Transverse colon (tissue), 4 donors: Measurements from ENCODE around the gene TENM4. TPM values are rescaled to one million over a fixed set of nuclear protein-coding genes. Genes with fewer than 3 reads are reported as not detected.

ENCODE experiments used
- DNase-seq: peaks from one replicate; pipeline ENCODE4 v3.0.0-alpha.2; 2019
- H3K27ac ChIP-seq, 4 donors: fragments of 200-600 bp; sonication (generic); 2 replicates each; pipeline ENCODE4 v1.5.1; 2016 to 2018; ENCODE audit warnings: inconsistent platforms in 4 of 4
- H3K27me3 ChIP-seq: fragments of 200-600 bp; sonication (generic); 2 replicates; pipeline ENCODE4 v1.5.1; 2017; ENCODE audit warnings: inconsistent platforms
- H3K36me3 ChIP-seq, 4 donors: fragments of 200-600 bp; sonication (generic); 2 replicates each; pipeline ENCODE4 v1.5.1; 2017 to 2019; ENCODE audit warnings: inconsistent platforms in 4 of 4
- H3K4me1 ChIP-seq, 4 donors: fragments of 200-600 bp; sonication (generic); 2 replicates each; pipeline ENCODE4 v1.5.1; 2017 to 2020; ENCODE audit warnings: inconsistent platforms in 4 of 4
- H3K4me3 ChIP-seq, 4 donors: fragments of 200-600 bp; sonication (generic); 1 replicate in 1 of 4; 2 replicates in 3 of 4; pipeline versions ENCODE4 v1.5.1 to v1.6.1; 2017 to 2019; ENCODE audit warnings: inconsistent platforms in 4 of 4
- H3K9me3 ChIP-seq, 2 donors: fragments of 200-600 bp; sonication (generic); 2 replicates each; pipeline ENCODE4 v1.5.1; 2017 to 2019; ENCODE audit warnings: inconsistent platforms in 2 of 2
- EP300 ChIP-seq: sonication (generic); formaldehyde crosslinking; IDR thresholded peaks from one replicate; pipeline ENCODE4 v1.6.1; 2017; ENCODE audit warnings: antibody characterized with exemption, low read depth
- POLR2A ChIP-seq: fragments of 450-650 bp; IDR thresholded peaks from one replicate; pipeline ENCODE4 v1.6.1; 2016; ENCODE audit warnings: antibody characterized with exemption, mild to moderate bottlenecking, moderate library complexity
- POLR2AphosphoS5 ChIP-seq, 3 donors: sonication (generic); formaldehyde crosslinking; IDR thresholded peaks; one replicate each; pipeline ENCODE4 v1.6.1; 2016; ENCODE audit warnings: antibody characterized with exemption in 3 of 3
- WGBS, 2 donors: methylation state at CpG; one replicate each; pipeline ENCODE4 v1.1.5; 2018; ENCODE audit warnings: low coverage in 1 of 2; 5-methylcytosine and 5-hydroxymethylcytosine counted together
- in situ Hi-C, 4 donors: fragments of 200-750 bp; cut with MboI; loops; one replicate each; pipeline versions ENCODE4 v1.15.0 to v1.15.1; 2017; ENCODE audit warnings: low sequenced_read_pairs in 3 of 4, low pct_ligation_motif_present in 1 of 4, low pct_unique_long_range_greater_than_20kb in 1 of 4
- intact Hi-C: fragments of 100-400 bp; cut with DNase I; formaldehyde crosslinking; loops from one replicate; pipeline ENCODE4 v1.15.1; 2023; ENCODE audit warnings: low total_unique reads
- total RNA-seq, 4 donors: library from RNA; depleted of rRNA; stranded (reverse); fragments of >200 nt; gene quantifications; one replicate each; pipeline ENCODE4 v1.1.0, GENCODE V29; 2016
- TF ChIP-seq, protein P1 (sequence below), 5 experiments: fragments of 200-600 bp in 3 of 5; fragments of 450-650 bp in 2 of 5; sonication (generic) in 3 of 5; IDR thresholded peaks; 1 replicate in 2 of 5; 2 replicates in 3 of 5; pipeline ENCODE4 v1.5.1; 2016 to 2017; ENCODE audit warnings: antibody characterized with exemption in 5 of 5, inconsistent platforms in 3 of 5, mild to moderate bottlenecking in 2 of 5, moderate library complexity in 1 of 5

The TENM4 gene
- total RNA-seq, 4 donors from 2014 or later, result 0.14 to 0.79 (median 0.39) TPM

DNA sequence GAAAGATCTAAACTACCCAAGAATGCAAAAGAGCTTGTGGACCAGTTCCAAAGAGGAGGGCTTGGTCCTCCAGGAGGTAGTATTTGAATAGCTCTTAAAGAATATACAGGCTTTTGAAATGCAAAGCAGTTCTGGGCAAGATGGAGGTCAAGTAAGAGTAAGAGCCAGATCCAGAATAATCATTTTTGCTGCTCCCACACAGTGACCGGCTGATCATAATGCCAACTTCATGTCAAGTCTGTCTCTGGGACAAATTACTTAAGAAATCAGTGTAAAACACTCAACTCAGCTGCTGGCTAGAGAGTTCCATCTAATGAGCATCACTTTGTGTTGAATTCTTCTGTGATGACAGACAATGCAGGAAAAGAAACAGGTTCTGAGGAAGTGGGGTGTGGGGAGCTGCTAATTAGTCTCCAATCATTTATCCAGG, 615.2 kb downstream of the TENM4 start:
- no peaks in the 10 kb centered on the region for H3K4me1 ChIP-seq
- DNase-seq, result no peak
- intact Hi-C loops, result no loop called here
- no peaks in the 10 kb centered on the region for H3K27me3 ChIP-seq
- WGBS, 2 donors, result 75 to 87% methylated on average over 1 of the region's 1 CpG
- no peaks in the 10 kb centered on the region for H3K9me3 ChIP-seq
- in situ Hi-C loops, result no loop called here
- no peak overlapping the region for H3K27ac ChIP-seq
- no peak overlapping the region for H3K4me3 ChIP-seq
- TF ChIP-seq POLR2A, result no peak
- TF ChIP-seq, protein P1, sequence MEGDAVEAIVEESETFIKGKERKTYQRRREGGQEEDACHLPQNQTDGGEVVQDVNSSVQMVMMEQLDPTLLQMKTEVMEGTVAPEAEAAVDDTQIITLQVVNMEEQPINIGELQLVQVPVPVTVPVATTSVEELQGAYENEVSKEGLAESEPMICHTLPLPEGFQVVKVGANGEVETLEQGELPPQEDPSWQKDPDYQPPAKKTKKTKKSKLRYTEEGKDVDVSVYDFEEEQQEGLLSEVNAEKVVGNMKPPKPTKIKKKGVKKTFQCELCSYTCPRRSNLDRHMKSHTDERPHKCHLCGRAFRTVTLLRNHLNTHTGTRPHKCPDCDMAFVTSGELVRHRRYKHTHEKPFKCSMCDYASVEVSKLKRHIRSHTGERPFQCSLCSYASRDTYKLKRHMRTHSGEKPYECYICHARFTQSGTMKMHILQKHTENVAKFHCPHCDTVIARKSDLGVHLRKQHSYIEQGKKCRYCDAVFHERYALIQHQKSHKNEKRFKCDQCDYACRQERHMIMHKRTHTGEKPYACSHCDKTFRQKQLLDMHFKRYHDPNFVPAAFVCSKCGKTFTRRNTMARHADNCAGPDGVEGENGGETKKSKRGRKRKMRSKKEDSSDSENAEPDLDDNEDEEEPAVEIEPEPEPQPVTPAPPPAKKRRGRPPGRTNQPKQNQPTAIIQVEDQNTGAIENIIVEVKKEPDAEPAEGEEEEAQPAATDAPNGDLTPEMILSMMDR (IDR thresholded peaks at IDR 0.05), result no peak
- TF ChIP-seq EP300, result no peak
- TF ChIP-seq POLR2AphosphoS5 (IDR thresholded peaks at IDR 0.05), result no peak
- no peaks in the 10 kb centered on the region for H3K36me3 ChIP-seq

DNA sequence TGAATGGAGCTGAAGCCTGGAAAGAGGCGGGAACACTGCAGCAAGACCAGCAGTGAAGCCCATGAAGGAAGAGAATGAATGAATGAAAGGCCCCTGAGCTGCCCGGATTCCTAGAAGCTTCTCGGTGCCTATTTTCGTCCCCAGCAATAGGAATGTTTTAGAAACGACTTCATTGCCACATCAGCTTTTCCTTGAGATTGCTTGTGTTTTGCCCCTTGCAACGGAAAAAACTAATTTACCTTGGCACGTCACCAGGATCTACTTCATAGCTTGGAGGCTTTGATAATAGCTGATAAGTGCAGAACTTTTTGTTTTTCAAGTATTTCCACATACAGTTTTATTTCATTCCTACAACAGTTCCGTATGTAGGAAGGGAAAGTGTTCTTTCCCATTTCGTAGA, 617.2 kb downstream of the TENM4 start:
- TF ChIP-seq POLR2AphosphoS5 (IDR thresholded peaks at IDR 0.05), result no peak
- no peak for TF ChIP-seq EP300
- TF ChIP-seq, protein P1 (IDR thresholded peaks at IDR 0.05), result no peak
- no peak for TF ChIP-seq POLR2A
- WGBS, 2 donors, result 61 to 71% methylated on average over 9 of the region's 9 CpGs
- Histone ChIP-seq H3K4me3 (no peak overlapping the region), H3K27me3 (no peaks in the 10 kb centered on the region), H3K27ac (no peak overlapping the region), H3K4me1 (no peaks in the 10 kb centered on the region), H3K36me3 (no peaks in the 10 kb centered on the region), H3K9me3 (no peaks in the 10 kb centered on the region)
- no peak for DNase-seq
- in situ Hi-C loops (no loop called here), intact Hi-C loops (no loop called here)

DNA sequence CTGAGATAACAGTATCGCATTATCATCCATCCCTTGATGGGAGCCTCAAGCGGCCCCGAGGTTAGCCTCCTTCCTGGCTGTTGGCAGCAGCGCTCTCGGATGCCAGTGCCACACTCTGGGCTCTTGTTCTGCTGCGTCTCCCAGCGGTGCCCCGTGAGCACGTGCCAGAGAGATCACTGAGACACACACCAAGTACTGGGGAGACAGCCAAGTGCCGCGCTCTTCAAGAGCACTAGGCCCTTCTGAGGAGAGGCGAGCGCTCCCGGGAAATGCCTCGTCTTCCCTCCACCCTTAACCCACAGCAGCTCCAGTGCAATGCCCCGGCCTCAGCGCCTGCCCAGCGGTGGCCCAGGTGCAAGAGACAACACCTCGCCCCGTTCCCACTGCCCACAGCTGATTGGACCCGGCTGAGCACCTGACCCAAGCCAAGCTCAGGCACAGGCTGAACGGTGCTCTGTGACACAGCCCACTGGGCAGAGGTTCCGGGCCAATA, 617.9 kb downstream of the TENM4 start:
- WGBS, 2 donors, result 90 to 95% methylated on average over 3 to 23 of the region's 23 CpGs
- TF ChIP-seq POLR2A (no peak), POLR2AphosphoS5 (IDR thresholded peaks at IDR 0.05) (no peak), EP300 (no peak)
- TF ChIP-seq, protein P1 (IDR thresholded peaks at IDR 0.05), result no peak
- intact Hi-C loops, result no loop called here

DNA sequence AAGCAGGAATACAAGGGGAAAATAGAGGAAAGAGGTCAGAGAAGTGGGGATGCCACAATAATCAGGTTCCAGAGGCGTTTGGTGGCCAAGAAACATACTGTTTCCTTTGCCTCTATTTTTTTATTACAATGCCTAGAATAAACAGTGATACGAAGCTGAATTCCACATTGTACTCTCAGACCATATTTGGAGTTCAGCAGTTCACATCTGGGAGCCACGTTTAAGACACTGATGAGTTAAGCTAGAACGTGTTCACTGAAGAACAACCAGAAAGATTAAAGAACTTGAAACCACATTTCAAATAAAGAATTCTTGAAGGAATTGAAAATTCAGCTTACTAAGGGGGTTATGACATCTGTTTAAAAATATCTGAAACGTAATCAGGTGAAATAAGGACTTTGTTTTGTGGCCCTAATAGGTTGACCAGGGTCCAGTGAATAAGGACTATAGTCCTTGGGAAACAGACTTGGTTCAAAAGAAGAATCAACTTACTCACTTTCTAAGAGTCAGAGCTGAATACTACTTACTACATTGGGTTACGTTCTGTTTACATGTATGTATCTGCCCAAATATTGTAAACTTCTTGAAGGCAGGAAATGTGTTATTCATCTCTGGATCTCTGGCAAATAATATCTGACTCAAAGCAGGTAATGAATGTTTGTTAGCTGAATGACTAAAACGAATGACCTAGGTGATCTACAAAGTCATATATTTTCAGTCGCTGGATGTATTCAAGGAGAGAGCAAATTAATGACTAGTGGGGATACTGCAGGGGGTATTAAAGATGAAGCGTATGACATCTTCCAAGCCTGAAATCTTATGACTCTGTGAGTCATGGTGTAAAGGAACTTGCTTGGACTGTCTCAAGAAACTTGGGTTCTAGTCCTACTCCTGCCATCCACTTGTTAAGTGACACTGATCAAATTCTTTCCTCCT, 619.2 kb downstream of the TENM4 start:
- Histone ChIP-seq H3K4me1 (no peaks in the 10 kb centered on the region), H3K4me3 (no peak overlapping the region), H3K27ac (no peak overlapping the region), H3K27me3 (no peaks in the 10 kb centered on the region), H3K9me3 (no peaks in the 10 kb centered on the region), H3K36me3 (no peaks in the 10 kb centered on the region)
- no peak for DNase-seq
- intact Hi-C loops (no loop called here), in situ Hi-C loops (no loop called here)
- no peak for TF ChIP-seq POLR2AphosphoS5 (IDR thresholded peaks at IDR 0.05)
- TF ChIP-seq EP300, result no peak
- TF ChIP-seq, protein P1 (IDR thresholded peaks at IDR 0.05), result no peak
- no peak for TF ChIP-seq POLR2A
- 47 to 57% methylated on average over 8 to 9 of the region's 9 CpGs for WGBS, 2 donors

More for the DNA sequence above, 617.9 kb downstream of the TENM4 start:
- H3K9me3 ChIP-seq, result no peaks in the 10 kb centered on the region
- H3K4me1 ChIP-seq, result no peaks in the 10 kb centered on the region
- H3K27ac ChIP-seq, result no peak overlapping the region
- H3K4me3 ChIP-seq, result no peak overlapping the region
- H3K27me3 ChIP-seq, result no peaks in the 10 kb centered on the region
- in situ Hi-C loops, result no loop called here
- no peaks in the 10 kb centered on the region for H3K36me3 ChIP-seq
- DNase-seq, result no peak
